ENCODE measurements around the gene KIAA0825. TPM values are rescaled to one million over a fixed set of nuclear protein-coding genes. Genes with fewer than 3 reads are reported as not detected.

Gene KIAA0825
- total RNA-seq, 1 experiment from 2014 or later: 1.9 TPM

GRCh38 chr5:94415798-94416197, 202.6 kb downstream of the KIAA0825 start:
- no peak overlapping the region for H2AFZ ChIP-seq
- no peaks in the 10 kb centered on the region for H3F3A ChIP-seq (ENCODE audit: insufficient read depth, low read depth)
- H3K27ac ChIP-seq: no peak overlapping the region
- H3K4me2 ChIP-seq: no peak overlapping the region
- no peaks in the 10 kb centered on the region for H3K79me2 ChIP-seq (ENCODE audit: low read depth)
- no peaks in the 10 kb centered on the region; the same call in 1 of the 2 replicates for H3K9me2 ChIP-seq (ENCODE audit: insufficient read depth)
- no peaks in the 10 kb centered on the region for H3K9me3 ChIP-seq (ENCODE audit: insufficient read depth, low read depth)
- BruUV-seq (replicated peaks): no TSS peak
- intact Hi-C loops (cut with micrococcal nuclease; ENCODE audit: unreplicated experiment): no loop called here
- no peak for DNase-seq
- no peaks in the 10 kb centered on the region for H3K4me1 ChIP-seq (replicated peaks; ENCODE audit: insufficient read depth)
- H3K36me3 ChIP-seq (ENCODE audit: low read depth): no peaks in the 10 kb centered on the region
- CTCF ChIA-PET: no interaction called here
- no peaks in the 10 kb centered on the region for H4K20me1 ChIP-seq (ENCODE audit: insufficient read depth)
- no peak overlapping the region for H3K4me3 ChIP-seq
- H3K27me3 ChIP-seq (ENCODE audit: insufficient read depth, low read depth): no peaks in the 10 kb centered on the region
- TF ChIP-seq EZH2 (IDR thresholded peaks at IDR 0.05; ENCODE audit: low read depth): no peak
- no peak for TF ChIP-seq CTCF (conservative IDR thresholded peaks at IDR 0.05)
- POLR2A ChIA-PET (ENCODE audit: unreplicated experiment): no interaction called here

- Histone ChIP-seq H3K4me3 (no peak overlapping the region), H4K20me1 (ENCODE audit: insufficient read depth) (no peaks in the 10 kb centered on the region), H3K36me3 (ENCODE audit: low read depth) (no peaks in the 10 kb centered on the region), H3K4me1 (replicated peaks; ENCODE audit: insufficient read depth) (no peaks in the 10 kb centered on the region), H3K27me3 (ENCODE audit: insufficient read depth, low read depth) (no peaks in the 10 kb centered on the region), H3K9me3 (ENCODE audit: insufficient read depth, low read depth) (no peaks in the 10 kb centered on the region), H2AFZ (no peak overlapping the region), H3K27ac (no peak overlapping the region), H3F3A (ENCODE audit: insufficient read depth, low read depth) (no peaks in the 10 kb centered on the region), H3K79me2 (ENCODE audit: low read depth) (no peaks in the 10 kb centered on the region), H3K4me2 (no peak overlapping the region), H3K9me2 (ENCODE audit: insufficient read depth) (no peaks in the 10 kb centered on the region)
- CTCF ChIA-PET: no interaction called here
- no peak for DNase-seq
- intact Hi-C loops (cut with micrococcal nuclease; ENCODE audit: unreplicated experiment): no loop called here
- no TSS peak for BruUV-seq (replicated peaks)
- TF ChIP-seq CTCF (conservative IDR thresholded peaks at IDR 0.05) (no peak), EZH2 (IDR thresholded peaks at IDR 0.05; ENCODE audit: low read depth) (no peak)
- POLR2A ChIA-PET (ENCODE audit: unreplicated experiment): no interaction called here
These were observed 209.0 kb downstream of the KIAA0825 start for GRCh38 chr5:94409440-94409839.

GRCh38 chr5:94407023-94407422, 211.4 kb downstream of the KIAA0825 start:
- TF ChIP-seq EZH2 (IDR thresholded peaks at IDR 0.05; ENCODE audit: low read depth) (no peak), CTCF (conservative IDR thresholded peaks at IDR 0.05) (no peak)
- H3K9me3 ChIP-seq (ENCODE audit: insufficient read depth, low read depth): no peaks in the 10 kb centered on the region
- DNase-seq: no peak
- BruUV-seq (replicated peaks): no TSS peak
- no peaks in the 10 kb centered on the region for H3K9me2 ChIP-seq (ENCODE audit: insufficient read depth)
- H3K4me3 ChIP-seq: no peak overlapping the region
- intact Hi-C loops (cut with micrococcal nuclease; ENCODE audit: unreplicated experiment): no loop called here
- no peaks in the 10 kb centered on the region for H4K20me1 ChIP-seq (ENCODE audit: insufficient read depth)
- no peaks in the 10 kb centered on the region for H3K79me2 ChIP-seq (ENCODE audit: low read depth)
- H3F3A ChIP-seq (ENCODE audit: insufficient read depth, low read depth): no peaks in the 10 kb centered on the region
- CTCF ChIA-PET: no interaction called here
- H3K27me3 ChIP-seq (ENCODE audit: insufficient read depth, low read depth): no peaks in the 10 kb centered on the region
- no peak overlapping the region for H3K4me2 ChIP-seq
- no peaks in the 10 kb centered on the region for H3K36me3 ChIP-seq (ENCODE audit: low read depth)
- no peaks in the 10 kb centered on the region for H3K4me1 ChIP-seq (replicated peaks; ENCODE audit: insufficient read depth)
- H2AFZ ChIP-seq: no peak overlapping the region
- no peak overlapping the region for H3K27ac ChIP-seq
- POLR2A ChIA-PET (ENCODE audit: unreplicated experiment): no interaction called here
